ENCODE data around the gene DNAH3.
"Not testable (repeated sequence)": the region's sequence is repeated elsewhere in the genome, so short reads cannot be mapped to it uniquely, and the experiment has no call there.

The DNAH3 gene

GRCh38 chr16:21167360-21167759, 16.7 kb upstream of the DNAH3 start:
- no peak for DNase-seq (ENCODE audit: low read depth)

- no peak for DNase-seq (ENCODE audit: low read depth)
Observed at GRCh38 chr16:21166561-21166961, 15.9 kb upstream of the DNAH3 start.

GRCh38 chr16:21164521-21165168, 14.0 kb upstream of the DNAH3 start:
- no peak for DNase-seq (ENCODE audit: low read depth)

GRCh38 chr16:21163576-21163975, 12.9 kb upstream of the DNAH3 start:
- no peak for DNase-seq (ENCODE audit: low read depth)

GRCh38 chr16:21162661-21163151, 12.1 kb upstream of the DNAH3 start:
- no peak for DNase-seq (ENCODE audit: low read depth)

- DNase-seq (ENCODE audit: low read depth): no peak
Observed at GRCh38 chr16:21161211-21161610, 10.6 kb upstream of the DNAH3 start.

GRCh38 chr16:21160276-21160675, 9.6 kb upstream of the DNAH3 start:
- no peak for DNase-seq (ENCODE audit: low read depth)

GRCh38 chr16:21159281-21159951, 8.8 kb upstream of the DNAH3 start:
- DNase-seq (ENCODE audit: low read depth): no peak

GRCh38 chr16:21158208-21159110, 7.8 kb upstream of the DNAH3 start, which contains the start of gene LDAF1:
Gene LDAF1 (plus strand): TSS chr16:21158674. CDS start chr16:21161183, 2,509 bp downstream.
- DNase-seq (ENCODE audit: low read depth): peak; percentile 51

GRCh38 chr16:21157632-21158031, 7.0 kb upstream of the DNAH3 start:
- DNase-seq (ENCODE audit: low read depth): no peak

- DNase-seq (ENCODE audit: low read depth): no peak
Observed at GRCh38 chr16:21156767-21157467, 6.3 kb upstream of the DNAH3 start.

- not testable (repeated sequence) for DNase-seq (ENCODE audit: low read depth)
Observed at GRCh38 chr16:21156011-21156410, 5.4 kb upstream of the DNAH3 start.

- not testable (repeated sequence) for DNase-seq (ENCODE audit: low read depth)
Observed at GRCh38 chr16:21153124-21153729, 2.6 kb upstream of the DNAH3 start.

- DNase-seq (ENCODE audit: low read depth): not testable (repeated sequence)
Observed at GRCh38 chr16:21152160-21153030, 1.7 kb upstream of the DNAH3 start.

- DNase-seq (ENCODE audit: low read depth): no peak
Observed at GRCh38 chr16:21145738-21146137, 4.9 kb downstream of the DNAH3 start.

- DNase-seq (ENCODE audit: low read depth): no peak
Observed at GRCh38 chr16:21134053-21134452, 16.6 kb downstream of the DNAH3 start.

- DNase-seq (ENCODE audit: low read depth): no peak
Observed at GRCh38 chr16:21130811-21131210, 19.8 kb downstream of the DNAH3 start.

GRCh38 chr16:21128991-21129390, 21.7 kb downstream of the DNAH3 start:
- DNase-seq (ENCODE audit: low read depth): no peak

- no peak for DNase-seq (ENCODE audit: low read depth)
Observed at GRCh38 chr16:21126518-21126917, 24.1 kb downstream of the DNAH3 start.

- DNase-seq (ENCODE audit: low read depth): no peak
Observed at GRCh38 chr16:21125191-21125590, 25.5 kb downstream of the DNAH3 start.
